Measurements from ENCODE around the gene WNT3A.

Gene WNT3A

DNA sequence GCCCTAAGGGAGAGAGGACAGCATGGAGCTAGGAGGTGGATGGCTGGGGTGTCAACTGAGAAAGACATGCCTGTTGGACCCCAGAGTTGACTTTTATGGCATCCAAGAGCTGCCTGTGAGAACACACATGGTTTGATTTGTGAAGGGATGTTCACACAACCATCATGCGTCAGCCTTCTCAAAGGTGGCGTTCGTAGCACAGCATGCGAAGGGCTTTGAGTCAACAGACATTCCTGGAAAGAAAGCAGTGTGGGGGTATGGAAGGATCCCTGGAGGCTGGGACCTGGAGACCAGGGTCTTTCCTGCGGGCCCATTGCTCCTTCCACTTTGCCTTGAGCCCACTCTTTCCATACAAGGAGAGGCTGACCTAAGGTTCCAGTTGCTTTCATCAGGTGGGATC lies 6.4 kb upstream of the WNT3A start:
- H3K9me3 ChIP-seq (ENCODE audit: low read depth, low read length), result no peaks in the 10 kb centered on the region
- DNase-seq (ENCODE audit: low read depth, low spot score), result no peak
- no peak overlapping the region for H3K27ac ChIP-seq
- no peak overlapping the region for H3K9ac ChIP-seq (ENCODE audit: insufficient read length)
- no peak overlapping the region for H3K4me3 ChIP-seq
- no peak for TF ChIP-seq FOXP2 (optimal IDR thresholded peaks at IDR 0.05; ENCODE audit: control extremely low read depth, extremely low read length, insufficient read depth)
- no peak for TF ChIP-seq POLR2AphosphoS5 (IDR thresholded peaks at IDR 0.05; ENCODE audit: borderline replicate concordance, low read depth, low read length)
- TF ChIP-seq EZH2 (IDR thresholded peaks at IDR 0.05), result no peak
- H3K36me3 ChIP-seq (ENCODE audit: insufficient read depth, low read length), result no peaks in the 10 kb centered on the region

DNA sequence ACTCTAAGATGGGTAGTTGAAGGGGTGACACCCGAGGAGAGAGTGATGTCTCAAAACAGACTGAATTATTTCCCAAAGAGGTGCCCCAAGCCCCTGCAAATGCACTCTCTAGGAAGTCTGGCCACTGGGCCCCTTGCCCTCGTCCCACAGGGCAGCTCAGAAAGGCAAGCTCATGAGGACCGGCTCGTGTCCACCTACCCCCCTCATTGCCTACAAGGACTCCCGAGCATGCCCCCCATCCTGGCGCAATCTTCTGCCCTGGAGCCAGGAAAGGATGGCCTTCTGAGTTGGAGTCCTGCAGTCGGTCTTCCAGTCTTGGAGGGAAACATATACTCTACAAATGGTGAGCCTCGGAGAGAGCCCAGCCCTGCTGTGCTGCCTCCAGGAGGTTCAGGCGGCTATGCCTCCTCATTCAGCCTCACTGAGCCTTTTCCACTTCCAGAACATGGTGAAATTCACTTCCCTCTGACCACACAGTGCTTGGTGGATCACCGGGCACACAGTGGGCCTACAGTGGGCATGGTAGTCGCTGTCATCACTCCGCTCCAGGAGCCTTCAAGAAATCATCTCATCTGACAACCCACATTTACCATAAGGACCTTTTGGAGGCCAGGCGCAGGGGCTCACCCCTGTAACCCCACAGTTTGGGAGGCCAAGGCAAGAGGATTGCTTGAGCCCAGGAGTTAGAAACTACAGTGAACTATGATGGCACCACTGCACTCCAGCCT lies 5.8 kb upstream of the WNT3A start:
- Histone ChIP-seq H3K9me3 (ENCODE audit: low read depth, low read length) (no peaks in the 10 kb centered on the region), H3K27ac (no peak overlapping the region), H3K36me3 (ENCODE audit: insufficient read depth, low read length) (no peaks in the 10 kb centered on the region), H3K9ac (ENCODE audit: insufficient read length) (no peak overlapping the region), H3K4me3 (no peak overlapping the region)
- TF ChIP-seq FOXP2 (optimal IDR thresholded peaks at IDR 0.05; ENCODE audit: control extremely low read depth, extremely low read length, insufficient read depth) (no peak), EZH2 (IDR thresholded peaks at IDR 0.05) (no peak), POLR2AphosphoS5 (IDR thresholded peaks at IDR 0.05; ENCODE audit: borderline replicate concordance, low read depth, low read length) (no peak)
- DNase-seq (ENCODE audit: low read depth, low spot score), result no peak

DNA sequence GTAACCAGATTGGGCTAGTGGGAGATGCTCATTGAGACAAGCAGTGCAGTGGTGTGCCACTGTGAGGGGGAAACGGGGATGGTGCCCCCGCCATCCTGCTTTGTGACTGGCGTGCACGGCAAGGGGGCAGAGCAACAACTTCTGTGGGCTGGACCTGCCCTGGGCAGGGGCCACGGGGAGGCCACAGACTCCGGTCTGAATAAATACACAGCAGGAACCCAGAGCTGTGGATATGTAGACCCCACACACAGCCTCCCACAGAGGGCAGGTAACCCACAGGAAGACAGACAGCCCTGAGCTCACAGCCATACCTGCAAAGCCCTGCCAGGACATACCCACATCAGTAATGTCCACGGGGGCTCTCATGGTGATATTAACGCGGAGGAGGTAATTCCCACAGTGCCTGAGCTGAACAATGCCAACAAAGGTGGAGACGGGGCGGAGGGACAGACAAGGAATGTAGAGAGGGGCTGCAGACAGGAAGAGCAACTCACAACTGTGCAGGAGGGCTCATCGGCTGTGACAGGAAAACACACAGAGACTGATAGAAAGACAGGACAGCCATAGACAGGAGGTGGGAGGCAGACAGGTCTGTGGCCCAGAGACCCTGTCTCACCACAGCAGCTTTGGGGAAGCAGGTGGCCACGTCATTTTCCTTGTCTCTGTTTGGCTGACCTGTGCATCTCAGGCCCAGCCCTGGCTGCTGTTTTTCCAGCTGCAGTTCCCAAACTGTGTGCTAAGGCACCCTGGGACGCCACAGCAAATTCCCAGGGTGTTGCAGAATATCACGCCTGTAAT lies 4.9 kb upstream of the WNT3A start:
- H3K9me3 ChIP-seq (ENCODE audit: low read depth, low read length), result no peaks in the 10 kb centered on the region
- TF ChIP-seq FOXP2 (optimal IDR thresholded peaks at IDR 0.05; ENCODE audit: control extremely low read depth, extremely low read length, insufficient read depth), result no peak
- TF ChIP-seq POLR2AphosphoS5 (IDR thresholded peaks at IDR 0.05; ENCODE audit: borderline replicate concordance, low read depth, low read length), result no peak
- no peak for TF ChIP-seq EZH2 (IDR thresholded peaks at IDR 0.05)
- H3K27ac ChIP-seq, result no peak overlapping the region
- no peaks in the 10 kb centered on the region for H3K36me3 ChIP-seq (ENCODE audit: insufficient read depth, low read length)
- no peak overlapping the region for H3K9ac ChIP-seq (ENCODE audit: insufficient read length)
- DNase-seq (ENCODE audit: low read depth, low spot score), result no peak
- H3K4me3 ChIP-seq, result no peak overlapping the region

DNA sequence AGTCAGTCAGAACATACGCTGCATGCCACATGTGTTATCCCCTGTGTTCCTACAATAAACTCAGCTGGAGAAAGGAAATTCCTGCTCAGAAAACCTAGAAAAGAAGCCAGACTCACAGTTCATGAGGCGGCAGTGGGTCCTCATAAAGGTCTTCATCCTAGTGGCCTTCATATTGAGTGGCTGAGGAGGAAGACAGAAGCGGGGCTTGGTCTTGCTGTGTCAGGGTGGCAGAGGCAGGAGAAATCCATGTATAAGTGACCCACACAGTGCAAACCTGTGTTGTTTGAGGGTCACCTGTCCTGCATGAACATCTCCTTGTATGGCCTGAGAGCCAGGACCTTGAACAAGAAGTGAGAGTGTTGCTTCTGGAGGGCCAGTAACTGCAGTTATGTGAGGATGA lies 4.0 kb upstream of the WNT3A start:
- TF ChIP-seq EZH2 (IDR thresholded peaks at IDR 0.05) (no peak), POLR2AphosphoS5 (IDR thresholded peaks at IDR 0.05; ENCODE audit: borderline replicate concordance, low read depth, low read length) (no peak), FOXP2 (optimal IDR thresholded peaks at IDR 0.05; ENCODE audit: control extremely low read depth, extremely low read length, insufficient read depth) (no peak)
- no peaks in the 10 kb centered on the region for H3K36me3 ChIP-seq (ENCODE audit: insufficient read depth, low read length)
- no peaks in the 10 kb centered on the region for H3K9me3 ChIP-seq (ENCODE audit: low read depth, low read length)
- DNase-seq (ENCODE audit: low read depth, low spot score), result no peak
- no peak overlapping the region for H3K27ac ChIP-seq
- H3K4me3 ChIP-seq, result no peak overlapping the region
- no peak overlapping the region for H3K9ac ChIP-seq (ENCODE audit: insufficient read length)

DNA sequence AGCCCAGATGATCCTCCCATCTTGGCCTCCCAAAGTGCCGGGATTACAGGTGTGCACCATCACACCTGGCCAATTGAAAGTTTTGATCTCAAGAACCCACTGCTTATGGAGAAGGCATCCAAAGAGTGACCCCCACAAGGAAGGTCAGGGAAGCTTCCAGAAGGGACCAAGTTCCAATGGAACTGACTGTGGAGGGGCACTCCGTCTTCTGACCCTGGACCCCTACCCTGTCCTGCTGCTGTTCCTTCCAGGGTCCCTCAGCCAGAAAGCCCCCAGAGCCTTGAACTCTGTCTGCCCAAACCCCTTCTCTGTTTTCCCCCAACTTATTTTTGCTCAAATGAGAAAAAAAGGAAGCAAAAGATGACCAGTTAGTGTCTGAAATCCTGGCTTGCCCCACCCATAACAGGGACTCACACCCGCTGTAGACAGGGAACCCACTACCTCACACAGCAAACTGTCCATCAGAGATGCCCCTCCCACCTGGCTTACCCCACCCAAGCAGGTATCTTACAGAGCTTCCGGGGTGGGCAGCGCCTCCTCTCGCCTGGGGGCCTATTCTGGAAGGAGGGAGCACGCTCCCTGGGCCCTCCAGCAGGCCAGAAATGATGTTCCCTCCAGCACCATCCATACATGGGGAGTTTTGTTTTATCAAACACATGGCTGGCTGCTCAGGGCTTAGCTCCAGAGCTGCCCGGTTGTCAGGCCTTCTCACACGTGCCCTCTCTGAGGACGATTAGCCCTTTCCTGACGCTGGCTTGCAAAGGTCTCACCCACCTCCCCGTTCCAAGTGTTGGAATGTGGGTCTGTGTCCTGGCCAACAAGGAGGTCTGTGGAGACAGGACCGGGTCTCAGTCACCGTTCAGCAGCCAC lies 3.1 kb upstream of the WNT3A start:
- Histone ChIP-seq H3K36me3 (ENCODE audit: insufficient read depth, low read length) (no peaks in the 10 kb centered on the region), H3K27ac (no peak overlapping the region), H3K9ac (ENCODE audit: insufficient read length) (no peak overlapping the region), H3K9me3 (ENCODE audit: low read depth, low read length) (no peaks in the 10 kb centered on the region), H3K4me3 (no peak overlapping the region)
- no peak for DNase-seq (ENCODE audit: low read depth, low spot score)
- TF ChIP-seq EZH2 (IDR thresholded peaks at IDR 0.05) (no peak), FOXP2 (optimal IDR thresholded peaks at IDR 0.05; ENCODE audit: control extremely low read depth, extremely low read length, insufficient read depth) (no peak), POLR2AphosphoS5 (IDR thresholded peaks at IDR 0.05; ENCODE audit: borderline replicate concordance, low read depth, low read length) (no peak)

DNA sequence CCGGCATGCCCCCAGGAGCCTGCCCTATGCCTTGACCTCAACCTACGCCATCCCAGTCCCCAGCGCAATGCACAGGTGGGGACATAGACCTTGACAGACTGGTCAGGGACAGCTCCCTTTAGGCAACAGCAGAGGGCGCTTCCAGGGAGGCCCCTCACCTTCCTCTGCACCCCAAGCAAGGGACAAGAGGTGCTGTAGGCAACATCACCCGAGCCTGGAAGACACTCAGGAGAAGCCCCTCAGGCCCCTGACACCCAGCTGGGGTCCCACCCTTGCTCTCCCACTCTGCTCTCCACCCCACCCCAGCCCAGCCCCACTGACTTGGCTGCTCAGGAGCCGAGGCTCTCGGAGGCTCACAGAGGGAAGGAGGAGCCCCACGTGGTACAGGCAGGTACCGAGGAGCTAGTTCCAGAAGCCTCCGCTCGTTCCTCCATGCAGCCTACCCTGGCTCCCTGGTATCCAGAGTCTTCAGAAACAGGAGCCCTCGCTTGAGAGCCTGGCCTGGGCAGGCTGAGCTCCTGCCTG lies 2.4 kb upstream of the WNT3A start:
- Histone ChIP-seq H3K4me3 (no peak overlapping the region), H3K36me3 (ENCODE audit: insufficient read depth, low read length) (no peaks in the 10 kb centered on the region), H3K9me3 (ENCODE audit: low read depth, low read length) (no peaks in the 10 kb centered on the region), H3K9ac (ENCODE audit: insufficient read length) (no peak overlapping the region), H3K27ac (no peak overlapping the region)
- DNase-seq (ENCODE audit: low read depth, low spot score), result no peak
- TF ChIP-seq FOXP2 (optimal IDR thresholded peaks at IDR 0.05; ENCODE audit: control extremely low read depth, extremely low read length, insufficient read depth), result no peak
- no peak for TF ChIP-seq EZH2 (IDR thresholded peaks at IDR 0.05)
- no peak for TF ChIP-seq POLR2AphosphoS5 (IDR thresholded peaks at IDR 0.05; ENCODE audit: borderline replicate concordance, low read depth, low read length)

DNA sequence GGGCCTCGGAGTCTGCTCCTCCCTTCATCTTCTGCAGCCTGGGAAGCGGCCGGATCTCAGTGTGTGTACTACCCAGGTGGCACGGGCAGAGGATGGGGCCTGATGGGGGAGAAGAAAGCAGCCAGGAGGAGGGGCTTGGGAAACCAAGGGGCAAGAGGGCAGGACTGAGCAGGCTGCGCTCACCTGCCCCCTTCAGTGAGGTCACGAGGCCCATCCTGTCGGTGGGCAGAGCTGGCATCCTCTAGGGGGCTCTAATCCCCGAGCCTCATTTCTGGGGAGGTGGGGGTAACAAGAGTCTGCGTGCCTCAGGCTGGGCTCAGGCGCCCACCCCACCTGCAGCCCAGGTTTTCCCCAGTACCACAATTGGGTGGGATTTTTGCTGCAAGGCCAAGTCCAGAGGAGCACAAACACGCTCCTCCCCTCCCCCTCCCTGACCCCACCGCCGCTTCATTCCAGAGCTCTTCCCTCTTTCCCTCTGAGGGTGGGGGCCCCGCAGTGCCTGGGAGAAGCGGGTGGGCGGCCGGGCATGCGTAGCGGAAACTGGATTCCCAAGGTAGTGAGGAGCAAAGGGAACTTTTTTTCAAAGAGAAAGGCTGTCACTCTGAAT lies 1.8 kb upstream of the WNT3A start:
- DNase-seq (ENCODE audit: low read depth, low spot score), result no peak
- TF ChIP-seq EZH2 (IDR thresholded peaks at IDR 0.05) (no peak), FOXP2 (optimal IDR thresholded peaks at IDR 0.05; ENCODE audit: control extremely low read depth, extremely low read length, insufficient read depth) (no peak), POLR2AphosphoS5 (IDR thresholded peaks at IDR 0.05; ENCODE audit: borderline replicate concordance, low read depth, low read length) (no peak)
- no peaks in the 10 kb centered on the region for H3K36me3 ChIP-seq (ENCODE audit: insufficient read depth, low read length)
- no peak overlapping the region for H3K27ac ChIP-seq
- no peaks in the 10 kb centered on the region for H3K9me3 ChIP-seq (ENCODE audit: low read depth, low read length)
- no peak overlapping the region for H3K9ac ChIP-seq (ENCODE audit: insufficient read length)
- no peak overlapping the region for H3K4me3 ChIP-seq
